RWPE1 (cell line): ENCODE results near the gene KRTAP2-2.

ENCODE experiments used
- CTCF ChIA-PET: fragments of 350-600 bp; sonication (Branson Sonifier 250); formaldehyde crosslinking; extraction: SDS; loops from one replicate; lab custom pipeline; 2021; lab: Yijun Ruan, JAX
- POLR2A ChIA-PET: fragments of 400-600 bp; formaldehyde crosslinking; extraction: SDS; loops from one replicate; lab custom pipeline; 2020; ENCODE audit warnings: antibody characterized with exemption; ENCODE audit not compliant: low non-redundant PET; lab: Yijun Ruan, JAX
- DNase-seq: peaks from one replicate; pipeline ENCODE4 v3.0.0; 2012; ENCODE audit warnings: low spot score
- H3K27ac ChIP-seq: fragments of 450-650 bp; 2 replicates; pipeline ENCODE4 v1.5.1; 2017
- CTCF ChIP-seq: fragments of 450-650 bp; conservative IDR thresholded peaks from 2 replicates; pipeline ENCODE4 v1.5.1; 2017; ENCODE audit warnings: low read depth, mild to moderate bottlenecking

The KRTAP2-2 gene

GRCh38 chr17:41029633-41030245, 25.3 kb downstream of the KRTAP2-2 start, which contains the start of gene KRTAP1-4:
KRTAP1-4 (minus strand) TSS chr17:41030195; CDS start chr17:41030078, 117 bp downstream.
- H3K27ac ChIP-seq: no peak within 1 kb of the TSS
- ChIA-PET CTCF (interaction anchor here (0.6 kb wide), 1 partner anchor 24 kb away, joined by 3 read pairs; no protein-coding TSS in a partner anchor), POLR2A (no interaction called here)
- no peak for DNase-seq
- TF ChIP-seq CTCF: no peak

DNA sequence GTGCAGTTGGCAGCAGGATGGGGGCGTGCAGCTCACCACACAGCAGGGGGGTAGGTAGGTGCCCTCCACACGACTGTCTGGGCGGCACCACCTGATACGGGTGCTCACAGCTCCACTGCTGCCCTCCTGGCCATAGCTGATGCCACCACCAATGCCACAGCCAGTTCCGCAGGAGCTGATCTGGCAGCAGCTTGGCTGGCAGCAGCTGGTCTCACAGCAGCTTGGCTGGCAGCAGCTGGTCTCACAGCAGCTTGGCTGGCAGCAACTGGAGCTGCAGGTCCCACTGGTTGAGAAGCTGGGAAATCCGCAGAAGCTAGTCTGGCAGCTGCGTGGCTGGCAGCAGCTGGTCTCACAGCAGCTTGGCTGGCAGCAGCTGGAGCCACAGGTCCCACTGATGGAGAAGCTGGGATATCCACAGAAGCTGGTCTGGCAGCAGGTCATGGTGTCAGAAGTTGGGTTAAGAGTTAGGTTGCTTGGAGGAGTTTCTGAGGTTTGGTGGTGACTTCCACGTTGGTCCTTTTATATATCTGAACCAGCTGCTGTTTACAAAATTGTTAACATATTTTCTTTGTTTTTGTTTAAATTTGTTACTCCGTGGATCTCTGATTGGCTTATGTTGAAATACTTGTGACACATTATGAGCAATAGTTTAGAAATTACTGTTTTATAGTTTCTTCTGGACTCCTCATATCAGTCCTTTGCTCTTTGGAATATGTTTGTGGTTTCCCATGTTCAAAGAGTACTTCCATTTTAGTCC, 28.1 kb downstream of the KRTAP2-2 start, which contains the start of gene KRTAP1-5:
Gene KRTAP1-5 (minus strand): TSS at position 494 of the 757 bp plus-strand sequence. CDS start 53 bp downstream, at position 441.
- CTCF ChIA-PET: interaction anchor here (0.6 kb wide), 1 partner anchor 1400 kb away, joined by 3 read pairs; the partner anchor contains the start of gene PPP1R1B
- no peak for DNase-seq

DNA sequence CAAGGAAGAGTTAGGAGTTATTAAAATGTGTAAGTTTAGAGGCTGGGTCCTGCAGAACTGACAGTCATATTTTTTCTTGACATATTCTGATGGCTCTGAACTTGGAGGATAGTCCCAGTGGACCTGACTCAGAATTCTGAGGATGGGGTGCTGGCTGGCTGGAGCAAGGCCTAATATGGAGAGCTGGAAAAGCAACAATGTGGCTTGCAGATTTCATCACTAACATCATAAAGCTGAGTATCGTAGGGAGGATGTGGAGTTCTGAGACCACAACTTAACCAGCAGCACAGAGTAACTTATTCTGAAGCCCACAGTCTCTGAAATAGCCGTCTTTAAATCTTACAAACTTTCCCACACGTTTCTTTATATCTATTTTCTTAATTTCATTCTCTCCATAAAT, 30.3 kb downstream of the KRTAP2-2 start:
- no peak for DNase-seq
- POLR2A ChIA-PET: no interaction called here
- CTCF ChIA-PET: no interaction called here
- H3K27ac ChIP-seq: no peak overlapping the region
- TF ChIP-seq CTCF: no peak

More for the DNA sequence above, 28.1 kb downstream of the KRTAP2-2 start, which contains the start of gene KRTAP1-5:
- no peak for TF ChIP-seq CTCF
- H3K27ac ChIP-seq: peak within 1 kb of the TSS; percentile 27; the same call in 1 of the 2 replicates
- POLR2A ChIA-PET: no interaction called here

- DNase-seq: no peak
- no peak overlapping the region for H3K27ac ChIP-seq
- POLR2A ChIA-PET: no interaction called here
- no peak for TF ChIP-seq CTCF
- CTCF ChIA-PET: interaction anchor here (1.1 to 1.2 kb wide), 2 partner anchors 38 to 303 kb away, joined by 3 to 4 read pairs; no protein-coding TSS in a partner anchor
These were observed 34.7 kb downstream of the KRTAP2-2 start for GRCh38 chr17:41020336-41020735.

DNA sequence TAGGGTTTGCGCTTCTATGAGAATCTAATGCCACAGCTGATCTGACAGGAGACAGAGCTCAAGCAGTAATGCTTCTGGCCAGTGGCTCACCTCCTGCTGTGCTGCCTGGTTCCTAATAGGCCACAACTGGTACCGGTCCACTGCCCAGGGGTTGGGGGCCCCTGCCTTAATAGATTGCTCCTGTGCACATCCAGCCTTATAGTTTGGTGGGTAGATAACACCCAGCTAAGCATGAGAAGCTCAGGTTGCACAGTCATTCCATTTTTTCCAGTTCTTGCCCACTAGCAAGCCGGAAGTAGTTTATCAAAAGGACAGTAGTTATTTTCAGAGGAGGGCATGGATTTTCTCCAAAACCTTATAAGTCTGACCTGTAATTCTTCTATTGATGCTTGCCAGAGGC, 35.6 kb downstream of the KRTAP2-2 start:
- no peak for DNase-seq
- H3K27ac ChIP-seq: no peak overlapping the region
- CTCF ChIA-PET: interaction anchor here (0.6 to 1.1 kb wide), 2 partner anchors 33 to 39 kb away, joined by 3 read pairs; no protein-coding TSS in a partner anchor
- POLR2A ChIA-PET: no interaction called here
- TF ChIP-seq CTCF: no peak

GRCh38 chr17:41018541-41018940, 36.5 kb downstream of the KRTAP2-2 start:
- no peak overlapping the region for H3K27ac ChIP-seq
- TF ChIP-seq CTCF: no peak
- no peak for DNase-seq
- ChIA-PET CTCF (interaction anchor here (0.7 kb wide), 1 partner anchor 387 kb away, joined by 3 read pairs; no protein-coding TSS in a partner anchor), POLR2A (no interaction called here)
